IMR-90 (cell line): ENCODE results near the gene DNMT1. TPM values are rescaled to one million over a fixed set of nuclear protein-coding genes. Genes with fewer than 3 reads are reported as not detected.

Source experiments
- ATAC-seq: fragments of 200-7000 bp; cut with Tn5 transposase; 2 replicates; pipeline ENCODE4 v1.9.1; 2020; ENCODE audit warnings: low read depth, mild to moderate bottlenecking, moderate library complexity
- BruUV-seq: library from RNA; stranded (reverse); fragments of 400-500 nt; replicated peaks from 2 replicates; lab custom pipeline; 2021; lab: Mats Ljungman, UMichigan
- CTCF ChIA-PET: fragments of 300-600 bp; formaldehyde crosslinking; extraction: SDS; loops from one replicate; lab custom pipeline; 2021; ENCODE audit warnings: antibody characterized with exemption; lab: Yijun Ruan, JAX
- POLR2A ChIA-PET: fragments of 300-600 bp; sonication (Branson Sonifier 250); formaldehyde crosslinking; loops from one replicate; lab custom pipeline; 2022; ENCODE audit warnings: antibody characterized with exemption; ENCODE audit not compliant: unreplicated experiment; lab: Charles Lee
- DNase-seq: peaks from one replicate; pipeline ENCODE4 v3.0.0; 2013
- H2AFZ ChIP-seq: replicated peaks from 2 replicates; pipeline ENCODE3; 2013; ENCODE audit warnings: low read length, mild to moderate bottlenecking; ENCODE audit not compliant: poor library complexity
- H2AK5ac ChIP-seq: 2 replicates; pipeline ENCODE4 v1.6.1; 2013; ENCODE audit warnings: low read depth, low read length, inconsistent platforms
- H2AK9ac ChIP-seq: replicated peaks from 2 replicates; pipeline ENCODE3; 2013; ENCODE audit warnings: mild to moderate bottlenecking, low read depth, low read length, moderate library complexity; ENCODE audit not compliant: poor library complexity
- H2BK120ac ChIP-seq: 2 replicates; pipeline ENCODE4 v1.6.1; 2013; ENCODE audit warnings: low read depth, low read length, inconsistent platforms
- H2BK15ac ChIP-seq: 3 replicates; pipeline ENCODE4 v1.6.1; 2013; ENCODE audit warnings: low read depth, low read length, inconsistent platforms
- H2BK20ac ChIP-seq: 2 replicates; pipeline ENCODE4 v1.6.1; 2013; ENCODE audit warnings: low read depth, mild to moderate bottlenecking, inconsistent platforms, low read length, moderate library complexity
- H2BK5ac ChIP-seq: 2 replicates; pipeline ENCODE4 v1.6.1; 2013; ENCODE audit warnings: mild to moderate bottlenecking, low read depth, low read length, inconsistent platforms; ENCODE audit not compliant: poor library complexity, severe bottlenecking
- H3K14ac ChIP-seq: replicated peaks from 2 replicates; pipeline ENCODE4 v1.6.1; 2013; ENCODE audit warnings: low read depth, low read length, inconsistent platforms
- H3K18ac ChIP-seq: 2 replicates; pipeline ENCODE4 v1.6.1; 2013; ENCODE audit warnings: low read depth, low read length, control low read depth
- H3K23ac ChIP-seq: 2 replicates; pipeline ENCODE4 v1.6.1; 2013; ENCODE audit warnings: low read depth, low read length, inconsistent platforms
- H3K27ac ChIP-seq: 2 replicates; pipeline ENCODE4 v1.5.1; 2013; ENCODE audit warnings: mild to moderate bottlenecking, control low read depth, low read length; ENCODE audit not compliant: insufficient read depth
- H3K27me3 ChIP-seq: 2 replicates; pipeline ENCODE4 v1.6.1; 2013; ENCODE audit warnings: low read length; ENCODE audit not compliant: control insufficient read depth, insufficient read depth
- H3K36me3 ChIP-seq: 2 replicates; pipeline ENCODE4 v1.6.1; 2013; ENCODE audit warnings: low read length, mixed read lengths; ENCODE audit not compliant: control insufficient read depth, insufficient read depth
- H3K4ac ChIP-seq: 2 replicates; pipeline ENCODE4 v1.6.1; 2013; ENCODE audit warnings: low read depth, low read length, inconsistent platforms
- H3K4me1 ChIP-seq: 2 replicates; pipeline ENCODE4 v1.6.1; 2013; ENCODE audit warnings: low read length, mixed read lengths; ENCODE audit not compliant: control insufficient read depth, insufficient read depth
- H3K4me2 ChIP-seq: 2 replicates; pipeline ENCODE4 v1.6.1; 2013; ENCODE audit warnings: low read depth, mild to moderate bottlenecking, control low read depth, low read length, moderate library complexity
- H3K4me3 ChIP-seq: 2 replicates; pipeline ENCODE4 v1.5.1; 2013; ENCODE audit warnings: low read depth, mild to moderate bottlenecking, control low read depth, low read length, moderate library complexity; ENCODE audit not compliant: insufficient read depth
- H3K56ac ChIP-seq: 2 replicates; pipeline ENCODE4 v1.6.1; 2013; ENCODE audit warnings: low read length, inconsistent platforms; ENCODE audit not compliant: insufficient read depth; ENCODE audit errors: extremely low read depth
- H3K79me1 ChIP-seq, 2 experiments: 2 replicates each; pipeline ENCODE4 v1.6.1; 2013; ENCODE audit warnings: low read length in 2 of 2, inconsistent platforms in 1 of 2, low read depth in 1 of 2
- H3K9ac ChIP-seq: 2 replicates; pipeline ENCODE4 v1.6.1; 2013; ENCODE audit warnings: low read depth, low read length, control low read depth
- H3K9me1 ChIP-seq: 2 replicates; pipeline ENCODE4 v1.6.1; 2013; ENCODE audit warnings: low read length, inconsistent platforms; ENCODE audit not compliant: insufficient read depth
- H3K9me3 ChIP-seq: 2 replicates; pipeline ENCODE4 v1.6.1; 2013; ENCODE audit warnings: low read length; ENCODE audit not compliant: control insufficient read depth, insufficient read depth
- H4K20me1 ChIP-seq: 2 replicates; pipeline ENCODE4 v1.6.1; 2013; ENCODE audit warnings: low read length, inconsistent platforms; ENCODE audit not compliant: insufficient read depth
- H4K5ac ChIP-seq: 2 replicates; pipeline ENCODE4 v1.6.1; 2013; ENCODE audit warnings: mild to moderate bottlenecking, low read depth, low read length, control low read depth
- H4K8ac ChIP-seq, 2 experiments: 2 replicates each; pipeline ENCODE4 v1.6.1; 2013; ENCODE audit warnings: low read depth in 2 of 2, low read length in 2 of 2, control low read depth in 1 of 2, inconsistent platforms in 1 of 2
- H4K91ac ChIP-seq: 2 replicates; pipeline ENCODE4 v1.6.1; 2013; ENCODE audit warnings: low read depth, low read length, inconsistent platforms; ENCODE audit not compliant: insufficient read depth
- BHLHE40 ChIP-seq: fragments of 150-350 bp; IDR thresholded peaks from 2 replicates; pipeline ENCODE4 v1.6.1; 2016; ENCODE audit warnings: mild to moderate bottlenecking, low read depth, low read length
- CEBPB ChIP-seq: IDR thresholded peaks from 2 replicates; pipeline ENCODE4 v1.6.1; 2012; ENCODE audit warnings: low read depth, low read length, improper control_type of control experiment
- CHD1 ChIP-seq: IDR thresholded peaks from 2 replicates; pipeline ENCODE4 v1.6.1; 2012; ENCODE audit warnings: low read depth, low read length, improper control_type of control experiment
- CTCF ChIP-seq: conservative IDR thresholded peaks from 2 replicates; pipeline ENCODE4 v1.5.1; 2012; ENCODE audit warnings: mild to moderate bottlenecking, low read depth, low read length, improper control_type of control experiment
- ELK1 ChIP-seq: fragments of 150-350 bp; IDR thresholded peaks from 2 replicates; pipeline ENCODE4 v1.6.1; 2016; ENCODE audit warnings: low read depth, mild to moderate bottlenecking, low read length, moderate library complexity, borderline replicate concordance
- FOS ChIP-seq: fragments of 150-350 bp; IDR thresholded peaks from 2 replicates; pipeline ENCODE4 v1.6.1; 2016; ENCODE audit warnings: low read depth, low read length
- MAFK ChIP-seq: IDR thresholded peaks from 2 replicates; pipeline ENCODE4 v1.6.1; 2012; ENCODE audit warnings: low read depth, low read length, improper control_type of control experiment
- MAZ ChIP-seq: IDR thresholded peaks from 2 replicates; pipeline ENCODE4 v1.6.1; 2012; ENCODE audit warnings: low read depth, mild to moderate bottlenecking, low read length, improper control_type of control experiment, moderate library complexity, borderline replicate concordance
- MXI1 ChIP-seq: IDR thresholded peaks from 2 replicates; pipeline ENCODE4 v1.6.1; 2012; ENCODE audit warnings: low read depth, mild to moderate bottlenecking, low read length, moderate library complexity, borderline replicate concordance
- NFE2L2 ChIP-seq: fragments of 150-350 bp; IDR thresholded peaks from 2 replicates; pipeline ENCODE4 v1.6.1; 2016; ENCODE audit warnings: low read depth, mild to moderate bottlenecking, low read length
- POLR2A ChIP-seq: IDR thresholded peaks from 2 replicates; pipeline ENCODE4 v1.6.1; 2012; ENCODE audit warnings: mild to moderate bottlenecking, low read depth, low read length
- RAD21 ChIP-seq: IDR thresholded peaks from 2 replicates; pipeline ENCODE4 v1.6.1; 2012; ENCODE audit warnings: low read length, improper control_type of control experiment
- RCOR1 ChIP-seq: IDR thresholded peaks from 2 replicates; pipeline ENCODE4 v1.6.1; 2012; ENCODE audit warnings: mild to moderate bottlenecking, low read length, improper control_type of control experiment; ENCODE audit not compliant: insufficient replicate concordance
- RFX5 ChIP-seq: IDR thresholded peaks from 2 replicates; pipeline ENCODE4 v1.8.0; 2012; ENCODE audit warnings: low read depth, mild to moderate bottlenecking, low read length, moderate library complexity
- SMC3 ChIP-seq: fragments of 150-350 bp; IDR thresholded peaks from 2 replicates; pipeline ENCODE4 v1.6.1; 2016; ENCODE audit warnings: low read depth, mild to moderate bottlenecking, antibody characterized with exemption, low read length, moderate library complexity
- USF2 ChIP-seq: fragments of 150-350 bp; IDR thresholded peaks from 2 replicates; pipeline ENCODE4 v1.6.1; 2017; ENCODE audit warnings: mild to moderate bottlenecking, antibody characterized with exemption, low read length, low read depth
- WGBS, 2 experiments: methylation state at CpG; one replicate each; pipeline versions ENCODE4 v1.1.5 to v1.1.7; 2013; ENCODE audit warnings: missing lambda C conversion rate in 2 of 2; ENCODE audit not compliant: insufficient read length in 1 of 2; ENCODE audit errors: extremely low coverage in 2 of 2; 5-methylcytosine and 5-hydroxymethylcytosine counted together
- dilution Hi-C: fragments of 300-500 bp; cut with HindIII; formaldehyde crosslinking; loops from one replicate; pipeline ENCODE4 v1.14.3; 2018; ENCODE audit warnings: low sequenced_read_pairs; ENCODE audit not compliant: unreplicated experiment
- in situ Hi-C: fragments of 300-500 bp; cut with MboI; formaldehyde crosslinking; loops from 3 replicates; pipeline ENCODE4 v1.14.3; 2019; ENCODE audit warnings: low sequenced_read_pairs, inconsistent platforms, mixed read lengths
- intact Hi-C: fragments of 100-400 bp; cut with micrococcal nuclease; formaldehyde crosslinking; loops from 2 replicates; pipeline ENCODE4 v1.10.0; 2022
- polyA plus RNA-seq, 3 experiments: library from polyadenylated mRNA; depleted of rRNA; stranded (reverse); fragments of >200 nt; gene quantifications; 2 replicates each; pipeline ENCODE4 v1.2.3, GENCODE V29; 2012; ENCODE audit warnings: low replicate concordance in 1 of 3
- total RNA-seq: library from RNA; depleted of rRNA; stranded (reverse); fragments of >200 nt; gene quantifications from 2 replicates; pipeline ENCODE4 v1.2.3, GENCODE V29; 2012

DNMT1 gene
- total and polyA plus RNA-seq, 2 of the 4 experiments (the other 2 are of a cell fraction), result 26.2 to 83.6 TPM

- H3K56ac ChIP-seq, result no peak overlapping the region; the same call in 1 of the 2 replicates
- no peaks in the 10 kb centered on the region for H3K9me3 ChIP-seq
- H4K5ac ChIP-seq, result peak overlapping the region; percentile 87; the same call in 1 of the 2 replicates
- ChIA-PET POLR2A (no interaction called here), CTCF (interaction anchor here (0.6 to 1.0 kb wide), 2 partner anchors 87 to 131 kb away, joined by 3 to 4 read pairs; no protein-coding TSS in a partner anchor)
- H3K4me2 ChIP-seq, result peak overlapping the region; percentile 99
- peaks cover 9% of the 10 kb centered on the region for H3K4me1 ChIP-seq
- peaks cover 38% of the 10 kb centered on the region for H3K36me3 ChIP-seq
- peak overlapping the region; percentile 46 for H3K23ac ChIP-seq
- no peak overlapping the region for H2BK20ac ChIP-seq
- peak overlapping the region; percentile 79 to 99; a peak in 3 of 4 replicates for H4K8ac ChIP-seq
- no peak overlapping the region for H2BK120ac ChIP-seq
- H3K4me3 ChIP-seq, result peak overlapping the region; percentile 93
- peak overlapping the region; percentile 96 for H3K9ac ChIP-seq
- H2AK5ac ChIP-seq, result peak overlapping the region; percentile 95
- peak overlapping the region; percentile 79 for H3K4ac ChIP-seq
- H3K18ac ChIP-seq, result no peak overlapping the region
- dilution Hi-C loops, result no loop called here
- ATAC-seq (peak; percentile 1), DNase-seq (no peak)
- H2AFZ ChIP-seq, result peak overlapping the region; percentile 92
- in situ Hi-C loops, result no loop called here
- intact Hi-C loops, result no loop called here
- H4K91ac ChIP-seq, result peak overlapping the region; percentile 50; the same call in 1 of the 2 replicates
- H3K79me1 ChIP-seq, result peaks cover 11 to 35% of the 10 kb centered on the region in 2 experiments; a peak in 3 of 4 replicates
- no peak overlapping the region for H2BK15ac ChIP-seq
- peak overlapping the region; percentile 93 for H3K14ac ChIP-seq
- peak overlapping the region; percentile 96 for H3K27ac ChIP-seq
- TF ChIP-seq MAFK, result no peak
- TF ChIP-seq MXI1, result no peak
- no peak for TF ChIP-seq RCOR1
- TF ChIP-seq CTCF, result no peak
- TF ChIP-seq USF2, result no peak
- no peak for TF ChIP-seq NFE2L2
- no peak for TF ChIP-seq ELK1
- no peak for TF ChIP-seq CEBPB
- TF ChIP-seq RFX5, result no peak
- TF ChIP-seq MAZ, result no peak
- no peak for TF ChIP-seq BHLHE40
- TF ChIP-seq CHD1, result no peak
- no peak for TF ChIP-seq FOS
- no peak for TF ChIP-seq RAD21
- TF ChIP-seq SMC3, result no peak
- no peak for TF ChIP-seq POLR2A
- BruUV-seq, result no TSS peak
- WGBS, 2 experiments, result 66% methylated on average over 4 of the region's 12 CpGs; no CpG with 5 or more reads in 1 of the 2 experiments
- no peaks in the 10 kb centered on the region for H3K27me3 ChIP-seq
- peak overlapping the region; percentile 100 for H2AK9ac ChIP-seq
- peaks cover 20% of the 10 kb centered on the region for H4K20me1 ChIP-seq
- no peaks in the 10 kb centered on the region for H3K9me1 ChIP-seq
- peak overlapping the region; percentile 82 for H2BK5ac ChIP-seq
Measured at GRCh38 chr19:10118960-10119359, 75.8 kb downstream of the DNMT1 start.
